IMR-90 (cell line): ENCODE results near the gene MSI2. TPM values are rescaled to one million over a fixed set of nuclear protein-coding genes. Genes with fewer than 3 reads are reported as not detected.

ENCODE experiments used
- ATAC-seq: fragments of 200-7000 bp; cut with Tn5 transposase; 2 replicates; pipeline ENCODE4 v1.9.1; 2020; ENCODE audit warnings: low read depth, mild to moderate bottlenecking, moderate library complexity
- BruUV-seq: library from RNA; stranded (reverse); fragments of 400-500 nt; replicated peaks from 2 replicates; lab custom pipeline; 2021; lab: Mats Ljungman, UMichigan
- CTCF ChIA-PET: fragments of 300-600 bp; formaldehyde crosslinking; extraction: SDS; loops from one replicate; lab custom pipeline; 2021; ENCODE audit warnings: antibody characterized with exemption; lab: Yijun Ruan, JAX
- POLR2A ChIA-PET: fragments of 300-600 bp; sonication (Branson Sonifier 250); formaldehyde crosslinking; loops from one replicate; lab custom pipeline; 2022; ENCODE audit warnings: antibody characterized with exemption; ENCODE audit not compliant: unreplicated experiment; lab: Charles Lee
- DNase-seq: peaks from one replicate; pipeline ENCODE4 v3.0.0; 2013
- H2AFZ ChIP-seq: replicated peaks from 2 replicates; pipeline ENCODE3; 2013; ENCODE audit warnings: low read length, mild to moderate bottlenecking; ENCODE audit not compliant: poor library complexity
- H2AK5ac ChIP-seq: 2 replicates; pipeline ENCODE4 v1.6.1; 2013; ENCODE audit warnings: low read depth, low read length, inconsistent platforms
- H2AK9ac ChIP-seq: replicated peaks from 2 replicates; pipeline ENCODE3; 2013; ENCODE audit warnings: mild to moderate bottlenecking, low read depth, low read length, moderate library complexity; ENCODE audit not compliant: poor library complexity
- H2BK120ac ChIP-seq: 2 replicates; pipeline ENCODE4 v1.6.1; 2013; ENCODE audit warnings: low read depth, low read length, inconsistent platforms
- H2BK15ac ChIP-seq: 3 replicates; pipeline ENCODE4 v1.6.1; 2013; ENCODE audit warnings: low read depth, low read length, inconsistent platforms
- H2BK20ac ChIP-seq: 2 replicates; pipeline ENCODE4 v1.6.1; 2013; ENCODE audit warnings: low read depth, mild to moderate bottlenecking, inconsistent platforms, low read length, moderate library complexity
- H2BK5ac ChIP-seq: 2 replicates; pipeline ENCODE4 v1.6.1; 2013; ENCODE audit warnings: mild to moderate bottlenecking, low read depth, low read length, inconsistent platforms; ENCODE audit not compliant: poor library complexity, severe bottlenecking
- H3K14ac ChIP-seq: replicated peaks from 2 replicates; pipeline ENCODE4 v1.6.1; 2013; ENCODE audit warnings: low read depth, low read length, inconsistent platforms
- H3K18ac ChIP-seq: 2 replicates; pipeline ENCODE4 v1.6.1; 2013; ENCODE audit warnings: low read depth, low read length, control low read depth
- H3K23ac ChIP-seq: 2 replicates; pipeline ENCODE4 v1.6.1; 2013; ENCODE audit warnings: low read depth, low read length, inconsistent platforms
- H3K27ac ChIP-seq: 2 replicates; pipeline ENCODE4 v1.5.1; 2013; ENCODE audit warnings: mild to moderate bottlenecking, control low read depth, low read length; ENCODE audit not compliant: insufficient read depth
- H3K27me3 ChIP-seq: 2 replicates; pipeline ENCODE4 v1.6.1; 2013; ENCODE audit warnings: low read length; ENCODE audit not compliant: control insufficient read depth, insufficient read depth
- H3K36me3 ChIP-seq: 2 replicates; pipeline ENCODE4 v1.6.1; 2013; ENCODE audit warnings: low read length, mixed read lengths; ENCODE audit not compliant: control insufficient read depth, insufficient read depth
- H3K4ac ChIP-seq: 2 replicates; pipeline ENCODE4 v1.6.1; 2013; ENCODE audit warnings: low read depth, low read length, inconsistent platforms
- H3K4me1 ChIP-seq: 2 replicates; pipeline ENCODE4 v1.6.1; 2013; ENCODE audit warnings: low read length, mixed read lengths; ENCODE audit not compliant: control insufficient read depth, insufficient read depth
- H3K4me2 ChIP-seq: 2 replicates; pipeline ENCODE4 v1.6.1; 2013; ENCODE audit warnings: low read depth, mild to moderate bottlenecking, control low read depth, low read length, moderate library complexity
- H3K4me3 ChIP-seq: 2 replicates; pipeline ENCODE4 v1.5.1; 2013; ENCODE audit warnings: low read depth, mild to moderate bottlenecking, control low read depth, low read length, moderate library complexity; ENCODE audit not compliant: insufficient read depth
- H3K56ac ChIP-seq: 2 replicates; pipeline ENCODE4 v1.6.1; 2013; ENCODE audit warnings: low read length, inconsistent platforms; ENCODE audit not compliant: insufficient read depth; ENCODE audit errors: extremely low read depth
- H3K79me1 ChIP-seq, 2 experiments: 2 replicates each; pipeline ENCODE4 v1.6.1; 2013; ENCODE audit warnings: low read length in 2 of 2, inconsistent platforms in 1 of 2, low read depth in 1 of 2
- H3K9ac ChIP-seq: 2 replicates; pipeline ENCODE4 v1.6.1; 2013; ENCODE audit warnings: low read depth, low read length, control low read depth
- H3K9me1 ChIP-seq: 2 replicates; pipeline ENCODE4 v1.6.1; 2013; ENCODE audit warnings: low read length, inconsistent platforms; ENCODE audit not compliant: insufficient read depth
- H3K9me3 ChIP-seq: 2 replicates; pipeline ENCODE4 v1.6.1; 2013; ENCODE audit warnings: low read length; ENCODE audit not compliant: control insufficient read depth, insufficient read depth
- H4K20me1 ChIP-seq: 2 replicates; pipeline ENCODE4 v1.6.1; 2013; ENCODE audit warnings: low read length, inconsistent platforms; ENCODE audit not compliant: insufficient read depth
- H4K5ac ChIP-seq: 2 replicates; pipeline ENCODE4 v1.6.1; 2013; ENCODE audit warnings: mild to moderate bottlenecking, low read depth, low read length, control low read depth
- H4K8ac ChIP-seq, 2 experiments: 2 replicates each; pipeline ENCODE4 v1.6.1; 2013; ENCODE audit warnings: low read depth in 2 of 2, low read length in 2 of 2, control low read depth in 1 of 2, inconsistent platforms in 1 of 2
- H4K91ac ChIP-seq: 2 replicates; pipeline ENCODE4 v1.6.1; 2013; ENCODE audit warnings: low read depth, low read length, inconsistent platforms; ENCODE audit not compliant: insufficient read depth
- CEBPB ChIP-seq: IDR thresholded peaks from 2 replicates; pipeline ENCODE4 v1.6.1; 2012; ENCODE audit warnings: low read depth, low read length, improper control_type of control experiment
- CHD1 ChIP-seq: IDR thresholded peaks from 2 replicates; pipeline ENCODE4 v1.6.1; 2012; ENCODE audit warnings: low read depth, low read length, improper control_type of control experiment
- ELK1 ChIP-seq: fragments of 150-350 bp; IDR thresholded peaks from 2 replicates; pipeline ENCODE4 v1.6.1; 2016; ENCODE audit warnings: low read depth, mild to moderate bottlenecking, low read length, moderate library complexity, borderline replicate concordance
- MAZ ChIP-seq: IDR thresholded peaks from 2 replicates; pipeline ENCODE4 v1.6.1; 2012; ENCODE audit warnings: low read depth, mild to moderate bottlenecking, low read length, improper control_type of control experiment, moderate library complexity, borderline replicate concordance
- MXI1 ChIP-seq: IDR thresholded peaks from 2 replicates; pipeline ENCODE4 v1.6.1; 2012; ENCODE audit warnings: low read depth, mild to moderate bottlenecking, low read length, moderate library complexity, borderline replicate concordance
- dilution Hi-C: fragments of 300-500 bp; cut with HindIII; formaldehyde crosslinking; loops from one replicate; pipeline ENCODE4 v1.14.3; 2018; ENCODE audit warnings: low sequenced_read_pairs; ENCODE audit not compliant: unreplicated experiment
- in situ Hi-C: fragments of 300-500 bp; cut with MboI; formaldehyde crosslinking; loops from 3 replicates; pipeline ENCODE4 v1.14.3; 2019; ENCODE audit warnings: low sequenced_read_pairs, inconsistent platforms, mixed read lengths
- intact Hi-C: fragments of 100-400 bp; cut with micrococcal nuclease; formaldehyde crosslinking; loops from 2 replicates; pipeline ENCODE4 v1.10.0; 2022
- polyA plus RNA-seq, 3 experiments: library from polyadenylated mRNA; depleted of rRNA; stranded (reverse); fragments of >200 nt; gene quantifications; 2 replicates each; pipeline ENCODE4 v1.2.3, GENCODE V29; 2012; ENCODE audit warnings: low replicate concordance in 1 of 3
- total RNA-seq: library from RNA; depleted of rRNA; stranded (reverse); fragments of >200 nt; gene quantifications from 2 replicates; pipeline ENCODE4 v1.2.3, GENCODE V29; 2012

The MSI2 gene
- total and polyA plus RNA-seq, 2 of the 4 experiments (the other 2 are of a cell fraction) = 13.0 to 16.0 TPM

- no TSS peak for BruUV-seq
- Histone ChIP-seq H3K9me3 (no peaks in the 10 kb centered on the region), H3K23ac (no peak overlapping the region), H2BK5ac (no peak overlapping the region), H2AK9ac (no peak overlapping the region), H4K5ac (no peak overlapping the region), H4K20me1 (no peaks in the 10 kb centered on the region), H3K4me2 (no peak overlapping the region), H3K9ac (no peak overlapping the region), H2BK120ac (no peak overlapping the region), H2BK15ac (no peak overlapping the region), H3K4me1 (no peaks in the 10 kb centered on the region), H3K27ac (no peak overlapping the region), H3K79me1 (no peaks in the 10 kb centered on the region), H4K91ac (no peak overlapping the region), H3K9me1 (no peaks in the 10 kb centered on the region), H2BK20ac (no peak overlapping the region), H4K8ac (no peak overlapping the region), H3K27me3 (no peaks in the 10 kb centered on the region), H3K4me3 (no peak overlapping the region), H2AFZ (no peak overlapping the region), H3K36me3 (no peaks in the 10 kb centered on the region), H3K18ac (no peak overlapping the region), H3K4ac (no peak overlapping the region), H3K14ac (no peak overlapping the region), H3K56ac (no peak overlapping the region), H2AK5ac (no peak overlapping the region)
- in situ Hi-C loops (no loop called here), intact Hi-C loops (no loop called here), dilution Hi-C loops (no loop called here)
- ChIA-PET POLR2A (no interaction called here), CTCF (interaction anchor here (1.4 kb wide), 1 partner anchor 16 kb away, joined by 5 read pairs; no protein-coding TSS in a partner anchor)
- TF ChIP-seq ELK1 (no peak), CHD1 (no peak), MAZ (no peak), CEBPB (no peak), MXI1 (no peak)
- ATAC-seq (no peak), DNase-seq (no peak)
These were observed 431.3 kb downstream of the MSI2 start for GRCh38 chr17:57687642-57688041.
